Measurements from ENCODE around the gene COCH. TPM values are rescaled to one million over a fixed set of nuclear protein-coding genes. Genes with fewer than 3 reads are reported as not detected.

COCH gene
- total and polyA plus RNA-seq, 2 donors from 2014 or later: 1.6 to 1.8 TPM

GRCh38 chr14:30853946-30854345, 20.4 kb upstream of the COCH start:
- intact Hi-C loops (cut with DNase I): no loop called here
- H3K27ac ChIP-seq (ENCODE audit: low read depth in 2 of 2, low read length in 2 of 2): no peak overlapping the region
- no peaks in the 10 kb centered on the region for H3K4me1 ChIP-seq (ENCODE audit: control insufficient read depth in 2 of 3, insufficient read depth in 2 of 3, low read depth in 1 of 3, low read length in 3 of 3)
- no peaks in the 10 kb centered on the region for H3K36me3 ChIP-seq (ENCODE audit: control insufficient read depth in 2 of 3, insufficient read depth in 3 of 3, low read length in 3 of 3)
- TF ChIP-seq CTCF (IDR thresholded peaks at IDR 0.05; ENCODE audit: borderline replicate concordance, extremely low read depth, insufficient read depth): no peak
- no peaks in the 10 kb centered on the region for H3K27me3 ChIP-seq (ENCODE audit: control insufficient read depth, insufficient read depth, low read length)
- no peaks in the 10 kb centered on the region for H3K9me3 ChIP-seq (ENCODE audit: control insufficient read depth in 2 of 3, insufficient read depth in 1 of 3, low read length in 3 of 3)
- no peak overlapping the region for H3K9ac ChIP-seq (ENCODE audit: low read length in 3 of 3)
- FAIRE-seq: no peak
- no peak for DNase-seq
- no peak overlapping the region for H3K4me3 ChIP-seq (ENCODE audit: low read length in 3 of 3)

GRCh38 chr14:30854492-30854891, 19.9 kb upstream of the COCH start:
- Histone ChIP-seq H3K27ac (ENCODE audit: low read depth in 2 of 2, low read length in 2 of 2) (no peak overlapping the region), H3K36me3 (ENCODE audit: control insufficient read depth in 2 of 3, insufficient read depth in 3 of 3, low read length in 3 of 3) (no peaks in the 10 kb centered on the region), H3K4me3 (ENCODE audit: low read length in 3 of 3) (no peak overlapping the region), H3K27me3 (ENCODE audit: control insufficient read depth, insufficient read depth, low read length) (no peaks in the 10 kb centered on the region), H3K4me1 (ENCODE audit: control insufficient read depth in 2 of 3, insufficient read depth in 2 of 3, low read depth in 1 of 3, low read length in 3 of 3) (no peaks in the 10 kb centered on the region), H3K9me3 (ENCODE audit: control insufficient read depth in 2 of 3, insufficient read depth in 1 of 3, low read length in 3 of 3) (no peaks in the 10 kb centered on the region), H3K9ac (ENCODE audit: low read length in 3 of 3) (no peak overlapping the region)
- intact Hi-C loops (cut with DNase I): no loop called here
- DNase-seq (no peak), FAIRE-seq (no peak)
- no peak for TF ChIP-seq CTCF (IDR thresholded peaks at IDR 0.05; ENCODE audit: borderline replicate concordance, extremely low read depth, insufficient read depth)

DNA sequence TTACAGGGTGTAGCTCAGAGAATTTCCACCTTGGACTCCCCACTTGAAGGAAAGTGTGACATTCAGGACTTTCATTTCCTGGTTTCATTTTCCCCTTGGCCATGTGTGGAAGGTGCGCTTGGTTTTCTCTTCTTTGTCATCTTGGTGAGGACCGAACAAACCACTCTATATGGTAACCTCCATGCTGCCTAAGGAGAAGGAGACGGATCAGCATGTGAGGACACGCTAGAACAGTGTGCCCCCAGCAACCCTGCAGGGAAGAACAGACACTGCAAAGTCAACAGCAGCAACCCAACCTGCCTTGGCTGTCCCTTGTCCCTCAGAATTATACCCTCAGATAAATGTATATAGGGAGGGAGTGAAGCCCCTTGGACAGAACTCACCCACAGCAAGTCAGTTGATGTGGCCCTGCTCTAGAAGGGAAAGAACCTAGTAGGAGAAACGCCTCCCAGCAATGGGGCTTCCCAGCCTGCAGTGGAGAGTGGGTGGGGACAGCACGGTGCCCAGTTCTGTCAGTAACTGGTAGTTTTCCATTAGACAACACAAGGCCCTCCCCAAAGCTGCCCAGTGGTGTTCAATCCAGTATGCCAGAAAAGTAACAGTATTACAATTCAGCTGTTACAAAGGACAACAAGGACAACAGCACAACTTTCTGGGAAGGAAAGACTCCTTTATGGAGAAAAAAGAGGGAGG, 18.9 kb upstream of the COCH start:
- no peaks in the 10 kb centered on the region for H3K4me1 ChIP-seq (ENCODE audit: control insufficient read depth in 2 of 3, insufficient read depth in 2 of 3, low read depth in 1 of 3, low read length in 3 of 3)
- H3K9ac ChIP-seq (ENCODE audit: low read length in 3 of 3): no peak overlapping the region
- no peaks in the 10 kb centered on the region for H3K36me3 ChIP-seq (ENCODE audit: control insufficient read depth in 2 of 3, insufficient read depth in 3 of 3, low read length in 3 of 3)
- TF ChIP-seq CTCF (IDR thresholded peaks at IDR 0.05; ENCODE audit: borderline replicate concordance, extremely low read depth, insufficient read depth): no peak
- FAIRE-seq: no peak
- H3K9me3 ChIP-seq (ENCODE audit: control insufficient read depth in 2 of 3, insufficient read depth in 1 of 3, low read length in 3 of 3): no peaks in the 10 kb centered on the region
- H3K27ac ChIP-seq (ENCODE audit: low read depth in 2 of 2, low read length in 2 of 2): no peak overlapping the region
- H3K4me3 ChIP-seq (ENCODE audit: low read length in 3 of 3): no peak overlapping the region
- H3K27me3 ChIP-seq (ENCODE audit: control insufficient read depth, insufficient read depth, low read length): no peaks in the 10 kb centered on the region
- DNase-seq: no peak
- intact Hi-C loops (cut with DNase I): no loop called here

GRCh38 chr14:30861200-30861599, 13.2 kb upstream of the COCH start:
- Histone ChIP-seq H3K9me3 (ENCODE audit: control insufficient read depth in 2 of 3, insufficient read depth in 1 of 3, low read length in 3 of 3) (no peaks in the 10 kb centered on the region), H3K27ac (ENCODE audit: low read depth in 2 of 2, low read length in 2 of 2) (no peak overlapping the region), H3K4me3 (ENCODE audit: low read length in 3 of 3) (no peak overlapping the region), H3K36me3 (ENCODE audit: control insufficient read depth in 2 of 3, insufficient read depth in 3 of 3, low read length in 3 of 3) (no peaks in the 10 kb centered on the region), H3K9ac (ENCODE audit: low read length in 3 of 3) (no peak overlapping the region), H3K27me3 (ENCODE audit: control insufficient read depth, insufficient read depth, low read length) (no peaks in the 10 kb centered on the region), H3K4me1 (ENCODE audit: control insufficient read depth in 2 of 3, insufficient read depth in 2 of 3, low read depth in 1 of 3, low read length in 3 of 3) (no peaks in the 10 kb centered on the region)
- TF ChIP-seq CTCF (IDR thresholded peaks at IDR 0.05; ENCODE audit: borderline replicate concordance, extremely low read depth, insufficient read depth): no peak
- DNase-seq (no peak), FAIRE-seq (no peak)
- intact Hi-C loops (cut with DNase I): no loop called here
